HG02571 (cell line): ENCODE measurements around the gene ACTL6B.

Experiments
- ATAC-seq: cut with Tn5 transposase; IDR thresholded peaks from one replicate; pipeline ENCODE4 v1.9.1; 2021; ENCODE audit warnings: mild to moderate bottlenecking, moderate library complexity; ENCODE audit not compliant: unreplicated experiment

The ACTL6B gene

GRCh38 chr7:100629117-100629716 is 27.0 kb downstream of the ACTL6B start:
- no peak for ATAC-seq

- no peak for ATAC-seq
Measured at GRCh38 chr7:100627238-100627549, 29.1 kb downstream of the ACTL6B start.

DNA sequence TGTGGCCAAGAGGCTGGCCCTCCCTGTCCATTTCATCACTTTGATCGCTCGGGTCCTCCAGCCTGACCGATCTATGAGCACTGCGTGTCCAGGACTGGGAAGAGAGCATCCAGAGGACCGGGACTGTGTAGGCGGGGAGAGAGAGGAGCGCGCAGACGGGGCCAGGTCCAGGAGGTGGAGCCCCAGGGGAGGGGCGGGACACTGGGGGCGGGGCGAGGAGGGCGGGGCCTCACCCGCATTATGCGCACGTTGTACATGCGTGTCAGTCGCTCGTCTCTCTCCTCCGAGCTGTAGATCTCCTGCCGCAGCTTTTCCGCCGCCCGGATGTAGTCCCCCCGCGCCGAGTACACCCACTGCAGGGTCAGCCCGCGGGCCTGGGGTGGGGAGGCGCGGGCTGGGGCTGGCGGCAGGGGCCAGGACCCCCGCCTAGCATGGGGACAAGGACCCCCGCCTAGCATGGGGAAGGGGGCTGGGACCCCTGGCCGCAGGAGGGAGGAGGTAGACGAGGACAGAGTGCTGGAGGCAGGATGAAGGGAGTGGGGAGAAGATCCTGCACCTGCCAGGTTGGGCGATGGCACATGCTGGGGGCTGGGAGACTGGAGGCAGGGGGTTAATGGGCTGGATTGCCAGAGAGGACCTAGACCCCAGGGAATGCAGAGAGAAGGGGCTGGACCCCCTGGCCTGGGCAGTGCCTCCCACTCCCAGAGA is 29.6 kb downstream of the ACTL6B start:
- peak; percentile 67 for ATAC-seq

GRCh38 chr7:100626055-100626454 is 30.2 kb downstream of the ACTL6B start:
- ATAC-seq = no peak

DNA sequence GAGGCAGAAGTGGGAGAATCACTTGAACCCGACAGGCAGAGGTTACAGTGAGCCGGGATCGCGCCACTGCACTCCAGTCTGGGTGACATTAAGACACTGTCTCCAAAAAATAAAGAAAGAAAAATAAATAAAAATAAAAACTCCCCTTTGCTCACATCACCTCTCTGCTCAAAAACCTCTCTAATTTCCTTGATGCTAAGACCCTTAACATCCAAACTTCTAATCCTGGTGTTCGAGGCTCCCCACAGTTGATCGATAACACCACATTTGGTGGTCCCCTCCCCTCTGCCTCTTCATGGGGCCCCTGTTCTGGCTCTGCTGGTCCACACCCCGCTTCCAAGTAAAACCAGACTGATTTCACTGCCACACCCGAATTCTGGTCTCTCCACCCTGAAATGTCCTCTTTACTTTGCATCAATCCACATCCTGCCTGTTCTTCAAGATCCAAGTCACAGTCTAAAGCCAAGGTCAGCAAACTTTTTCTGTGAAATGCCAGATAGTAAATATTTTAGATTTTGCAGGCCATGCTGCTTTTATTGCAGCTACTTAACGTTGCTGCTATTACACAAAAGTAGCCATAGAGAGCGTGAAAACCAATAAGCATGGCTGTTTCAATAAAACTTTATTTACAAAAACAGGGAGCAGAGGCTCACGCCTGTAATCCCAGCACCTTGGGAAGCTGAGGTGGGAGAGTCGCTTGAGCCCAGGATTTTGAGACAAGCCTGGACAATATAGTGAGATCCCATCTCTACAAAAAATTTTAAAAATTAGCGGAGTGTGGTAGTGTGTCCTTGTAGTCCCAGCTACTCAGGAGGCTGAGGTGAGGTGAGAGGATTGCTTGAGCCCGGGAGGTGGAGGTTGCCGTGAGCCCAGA is 32.1 kb downstream of the ACTL6B start:
- ATAC-seq = no peak

- ATAC-seq = no peak
Measured at GRCh38 chr7:100621554-100621953, 34.7 kb downstream of the ACTL6B start.

DNA sequence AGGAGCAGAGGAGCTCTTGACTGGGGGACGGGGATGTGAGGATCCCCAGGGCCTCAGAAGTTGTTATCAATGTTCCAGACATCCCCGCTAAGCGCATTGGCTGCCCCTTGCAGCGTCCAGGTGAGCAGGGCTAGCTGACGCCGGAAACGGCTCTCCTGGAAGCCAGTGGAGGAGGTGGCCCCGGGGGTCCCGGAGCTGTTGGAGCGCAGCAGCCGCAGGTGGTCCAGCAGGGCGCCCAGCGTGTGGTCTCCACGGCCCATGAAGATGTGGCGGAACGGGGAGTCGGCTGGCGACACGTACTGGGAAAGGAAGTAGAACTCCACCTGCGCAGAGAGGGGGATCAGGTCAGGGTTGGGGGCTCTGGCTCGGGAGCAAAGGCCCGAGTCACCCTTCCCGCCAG is 35.4 kb downstream of the ACTL6B start:
- ATAC-seq = no peak

- no peak for ATAC-seq
Measured at GRCh38 chr7:100620239-100620638, 36.0 kb downstream of the ACTL6B start.

DNA sequence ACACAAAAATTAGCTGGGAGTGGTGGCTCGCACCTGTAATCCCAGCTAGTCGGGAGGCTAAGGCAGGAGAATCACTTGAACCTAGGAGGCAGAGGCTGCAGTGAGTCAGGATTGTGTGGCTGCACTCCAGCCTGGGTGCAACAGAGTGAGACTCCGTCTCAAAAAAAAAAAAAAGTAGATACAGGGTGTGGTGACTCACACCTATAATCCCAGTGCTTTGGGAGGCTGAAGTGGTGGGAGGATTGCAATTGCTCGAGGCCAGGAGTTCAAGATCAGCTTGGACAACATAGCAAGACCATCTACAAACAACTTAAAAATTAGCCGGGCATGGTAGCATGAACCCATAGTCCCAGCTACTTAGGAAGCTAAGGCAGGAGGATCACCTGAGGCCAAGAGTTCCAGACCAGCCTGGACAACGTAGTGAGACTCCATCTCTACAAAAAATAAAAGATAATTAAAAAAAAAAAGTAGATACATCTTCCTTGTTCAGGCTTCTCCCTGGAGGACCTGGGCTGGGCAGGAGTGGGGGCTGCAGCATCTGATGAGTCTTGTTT is 41.9 kb downstream of the ACTL6B start:
- no peak for ATAC-seq

GRCh38 chr7:100613412-100614175 is 42.7 kb downstream of the ACTL6B start:
- no peak for ATAC-seq

DNA sequence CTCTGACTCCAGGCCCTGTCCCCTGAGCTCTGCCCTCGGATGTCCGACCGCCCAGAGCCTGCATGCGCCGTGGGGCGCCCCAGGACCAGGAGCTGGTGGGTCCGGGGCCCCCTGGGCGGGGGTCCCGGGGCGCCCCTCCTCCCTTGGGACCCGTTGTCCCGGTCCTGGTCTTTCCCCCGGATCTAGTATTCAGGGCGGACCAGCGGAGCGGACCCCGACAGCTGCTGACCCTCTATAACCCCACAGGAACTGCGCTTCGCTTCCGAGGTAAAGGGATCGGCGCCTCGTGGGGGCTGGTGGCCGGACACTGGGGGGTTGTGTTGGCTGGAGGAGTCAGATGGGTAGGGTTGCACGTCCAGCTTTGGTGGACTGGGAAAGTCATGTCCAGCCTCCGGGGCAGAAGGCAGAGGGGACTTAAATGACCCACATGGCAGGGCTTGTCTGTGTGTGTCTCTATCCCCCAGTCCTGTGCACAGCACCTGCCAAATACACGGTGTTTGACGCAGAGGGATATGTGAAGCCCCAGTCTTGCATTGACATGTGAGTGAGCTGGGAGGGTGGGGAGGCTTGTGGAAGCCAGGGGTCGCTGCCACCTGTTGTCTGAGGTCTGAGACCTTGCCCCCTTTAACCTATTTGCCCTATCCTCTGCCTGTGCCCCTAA is 43.4 kb downstream of the ACTL6B start:
- no peak for ATAC-seq

DNA sequence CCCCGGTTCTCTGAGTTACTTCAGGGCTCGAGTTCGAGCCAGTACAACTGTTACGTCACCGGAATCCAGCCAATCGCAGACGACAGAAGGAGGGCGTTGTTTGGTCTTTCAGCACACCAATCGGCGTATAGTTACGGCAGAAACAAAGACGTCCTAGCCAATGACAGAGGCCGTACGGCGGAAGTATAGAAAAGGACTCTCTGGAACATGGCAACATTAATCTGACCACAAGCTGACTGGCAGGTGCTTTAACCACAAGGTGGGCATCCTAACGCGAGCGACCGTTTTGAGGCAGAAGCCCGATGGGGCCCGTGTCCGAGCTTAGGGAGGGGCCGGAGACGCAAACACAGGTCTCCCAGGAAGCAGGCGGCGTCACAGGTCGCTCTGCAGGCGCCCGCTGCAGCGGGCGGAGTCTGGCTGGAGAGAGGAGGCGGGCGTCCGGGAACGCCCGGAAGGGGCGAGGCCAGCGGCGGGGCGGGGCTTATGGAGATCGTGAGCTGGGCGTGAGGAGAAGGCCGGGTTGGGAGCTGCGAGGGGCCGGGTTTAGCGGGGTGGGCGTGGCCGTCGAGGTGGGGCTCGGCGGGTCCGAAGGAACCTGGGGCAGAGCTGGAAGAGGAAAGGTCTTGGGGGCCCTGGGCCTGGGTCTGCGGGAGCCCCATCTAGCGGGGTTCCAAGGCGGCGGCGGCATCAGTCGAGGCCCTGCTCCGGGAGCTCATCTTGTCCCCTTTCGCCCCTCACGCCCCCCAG is 44.1 kb downstream of the ACTL6B start, which contains the start of gene MOSPD3:
TSS of gene MOSPD3 (plus strand) at position 558 of the 747 bp plus-strand sequence. CDS start 252 bp downstream, outside the sequence.
- ATAC-seq = peak; percentile 94

GRCh38 chr7:100609958-100610357 is 46.3 kb downstream of the ACTL6B start:
- no peak for ATAC-seq

GRCh38 chr7:100607111-100607510 is 49.1 kb downstream of the ACTL6B start:
- no peak for ATAC-seq

DNA sequence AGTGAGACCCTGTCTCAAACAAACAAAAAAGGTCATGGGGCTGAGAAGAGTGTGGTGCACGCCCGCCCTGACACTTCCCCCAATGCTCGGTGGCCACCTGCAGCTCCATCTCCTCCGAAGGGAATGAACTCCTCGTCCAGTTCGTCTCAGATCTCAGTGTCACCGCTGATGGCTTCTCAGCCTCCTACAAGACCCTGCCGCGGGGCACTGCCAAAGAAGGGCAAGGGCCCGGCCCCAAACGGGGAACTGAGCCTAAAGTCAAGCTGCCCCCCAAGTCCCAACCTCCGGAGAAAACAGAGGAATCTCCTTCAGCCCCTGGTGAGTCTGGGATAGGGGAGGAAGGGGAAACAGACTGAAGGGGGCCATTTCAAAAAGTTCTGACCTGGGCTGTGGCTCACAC is 49.9 kb downstream of the ACTL6B start:
- ATAC-seq = no peak

DNA sequence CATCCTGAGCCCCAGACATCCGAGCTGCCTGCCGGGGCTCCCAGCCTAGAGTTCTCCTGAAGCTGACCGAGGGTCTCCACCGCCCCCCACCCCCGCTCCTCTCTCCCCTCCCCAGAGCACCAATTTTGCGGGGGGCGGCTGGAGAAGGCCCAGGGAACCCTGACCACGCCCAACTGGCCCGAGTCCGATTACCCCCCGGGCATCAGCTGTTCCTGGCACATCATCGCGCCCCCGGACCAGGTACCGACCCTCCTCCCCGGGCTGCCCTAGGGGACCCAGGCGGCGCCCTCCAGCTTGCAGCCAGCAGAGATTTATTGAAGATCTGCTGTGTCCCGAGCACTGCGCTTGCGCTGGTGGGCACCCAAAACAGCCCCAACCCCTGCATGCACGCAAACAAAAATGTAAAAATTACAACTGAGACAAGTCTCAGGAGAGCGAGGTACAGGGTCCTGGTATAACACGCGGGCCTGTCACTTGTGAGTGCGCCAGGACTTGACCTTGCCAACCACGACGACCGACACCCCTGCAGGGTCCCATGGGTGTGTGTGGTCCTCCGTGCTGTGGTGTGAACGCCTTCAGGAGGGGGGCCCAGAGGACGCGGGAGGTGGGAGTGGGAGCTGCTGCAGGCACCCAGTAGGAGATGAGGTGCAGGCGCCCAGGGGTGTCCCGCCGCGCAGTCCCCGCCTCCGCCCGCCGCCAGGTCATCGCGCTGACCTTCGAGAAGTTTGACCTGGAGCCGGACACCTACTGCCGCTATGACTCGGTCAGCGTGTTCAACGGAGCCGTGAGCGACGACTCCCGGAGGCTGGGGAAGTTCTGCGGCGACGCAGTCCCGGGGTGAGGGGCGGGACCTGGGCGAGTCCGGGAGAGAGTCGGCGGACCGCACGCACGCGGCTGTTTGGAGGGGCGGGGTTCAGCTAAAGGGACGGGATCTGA is 51.0 kb downstream of the ACTL6B start:
- no peak for ATAC-seq

DNA sequence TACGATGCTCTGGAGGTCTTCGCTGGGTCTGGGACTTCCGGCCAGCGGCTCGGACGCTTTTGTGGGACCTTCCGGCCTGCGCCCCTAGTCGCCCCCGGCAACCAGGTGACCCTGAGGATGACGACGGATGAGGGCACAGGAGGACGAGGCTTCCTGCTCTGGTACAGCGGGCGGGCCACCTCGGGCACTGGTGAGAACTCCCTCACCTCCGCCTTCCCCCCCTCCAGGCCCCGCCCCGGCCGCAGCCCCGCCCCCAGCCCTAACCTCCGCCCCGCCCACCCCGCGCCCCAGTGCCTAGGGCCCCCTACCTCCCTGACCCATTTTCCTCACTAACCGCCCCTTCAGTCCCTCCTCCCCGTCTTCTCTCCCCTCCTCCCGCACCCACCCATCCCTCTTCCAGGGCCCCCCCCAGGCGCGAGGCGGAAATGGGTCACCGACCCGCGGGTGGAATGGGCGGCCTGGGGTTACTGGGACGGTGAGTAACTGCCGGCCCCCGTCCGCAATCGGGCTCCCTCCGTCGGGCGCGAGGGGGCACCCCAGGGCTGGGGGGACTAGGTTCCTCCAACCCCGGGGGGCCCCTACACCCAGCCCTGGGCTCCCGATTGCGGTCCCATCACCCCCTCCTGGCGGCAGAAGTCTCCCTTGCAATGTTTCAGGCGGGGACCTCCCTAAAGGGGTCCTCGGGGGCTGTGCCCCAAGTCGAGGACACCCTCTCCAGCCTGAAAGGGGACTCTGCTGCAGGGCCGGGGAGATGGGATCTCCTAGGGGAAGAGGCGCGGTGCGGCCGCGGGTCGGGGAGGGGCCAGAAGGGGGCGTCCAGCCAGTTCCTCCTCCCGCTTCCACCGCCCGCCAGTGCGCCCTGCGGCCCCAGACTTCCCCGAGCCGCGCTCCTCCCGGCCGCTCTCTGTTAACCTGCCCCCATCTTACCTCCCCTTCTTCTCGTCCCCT is 51.9 kb downstream of the ACTL6B start:
- no peak for ATAC-seq

- no peak for ATAC-seq
Measured at GRCh38 chr7:100603726-100604027, 52.6 kb downstream of the ACTL6B start.
